Stimulated activated naive B cell treated with anti-CD40 and anti-IgM and Interleukin-4, amounts not matched to agents 10 μg/mL and 1 μg/mL and 100 μg/mL, for 72 hours (primary cell): ENCODE measurements around the gene PATJ.

Experiments
- ATAC-seq, 2 donors: fragments of 150-1000 bp; cut with Tn5 transposase; replicated peaks; 2 replicates each; pipeline ENCODE4 v1.10.0; 2021; ENCODE audit warnings: moderate library complexity in 1 of 2
- DNase-seq: peaks from one replicate; pipeline ENCODE4 v3.0.0; 2021
- H3K27ac Mint-ChIP-seq: one replicate; pipeline ENCODE4 v1.8.0; 2022; ENCODE audit warnings: mild to moderate bottlenecking, mixed read lengths
- H3K27me3 Mint-ChIP-seq, 2 donors: one replicate each; pipeline ENCODE4 v1.8.0; 2022; ENCODE audit warnings: mixed read lengths in 2 of 2
- H3K36me3 Mint-ChIP-seq, 2 donors: one replicate each; pipeline ENCODE4 v1.8.0; 2022; ENCODE audit warnings: mixed read lengths in 2 of 2, mild to moderate bottlenecking in 1 of 2
- H3K4me1 Mint-ChIP-seq, 2 donors: one replicate each; pipeline ENCODE4 v1.8.0; 2022; ENCODE audit warnings: mixed read lengths in 2 of 2, mild to moderate bottlenecking in 1 of 2
- H3K4me3 Mint-ChIP-seq, 2 donors: one replicate each; pipeline ENCODE4 v1.8.0; 2022; ENCODE audit warnings: mild to moderate bottlenecking in 2 of 2, mixed read lengths in 2 of 2, moderate library complexity in 1 of 2
- H3K9me3 Mint-ChIP-seq, 2 donors: one replicate each; pipeline ENCODE4 v1.8.0; 2022; ENCODE audit warnings: mixed read lengths in 2 of 2, mild to moderate bottlenecking in 1 of 2

Gene PATJ

DNA sequence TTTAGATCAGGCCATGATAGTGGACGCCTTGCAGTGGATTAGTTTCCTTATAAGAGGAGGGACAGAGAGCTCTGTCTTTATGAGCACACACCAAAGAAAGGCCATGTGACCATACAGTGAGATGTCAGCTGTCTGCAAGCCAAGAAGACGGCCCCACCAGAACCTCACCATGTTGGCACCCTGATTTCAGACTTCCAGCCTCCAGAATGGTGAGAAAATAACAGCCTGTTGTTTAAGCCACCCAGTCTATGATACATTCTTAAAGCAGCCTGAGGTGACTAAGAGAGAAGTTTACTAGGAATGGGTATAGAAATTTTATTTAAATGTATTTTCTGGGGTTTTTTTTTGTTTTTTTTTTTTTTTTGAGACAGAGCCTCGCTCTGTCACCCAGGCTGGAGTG is 481.9 kb downstream of the PATJ start:
- no peaks in the 10 kb centered on the region for H3K9me3 Mint-ChIP-seq
- H3K4me3 Mint-ChIP-seq = no peak overlapping the region
- no peak for ATAC-seq
- H3K4me1 Mint-ChIP-seq = no peaks in the 10 kb centered on the region
- H3K27me3 Mint-ChIP-seq = no peaks in the 10 kb centered on the region
- DNase-seq = no peak
- no peaks in the 10 kb centered on the region for H3K36me3 Mint-ChIP-seq
- no peak overlapping the region for H3K27ac Mint-ChIP-seq

- Mint-ChIP-seq H3K36me3 (no peaks in the 10 kb centered on the region), H3K4me1 (no peaks in the 10 kb centered on the region), H3K27me3 (peaks cover 0 to 4% of the 10 kb centered on the region in 2 donors), H3K9me3 (no peaks in the 10 kb centered on the region), H3K4me3 (no peak overlapping the region), H3K27ac (no peak overlapping the region)
- ATAC-seq (no peak), DNase-seq (no peak)
Observed at GRCh38 chr1:62227496-62227895, 485.2 kb downstream of the PATJ start.
